Activated naive CD4-positive, alpha-beta T cell treated with anti-CD3 and anti-CD28 coated beads, Interleukin-2, amount 50 U/mL, for 72 hours (primary cell): ENCODE measurements around the gene DDI2. TPM values are rescaled to one million over a fixed set of nuclear protein-coding genes. Genes with fewer than 3 reads are reported as not detected.

Experiments used
- total RNA-seq, 2 donors: library from RNA; stranded (reverse); gene quantifications; one replicate each; pipeline ENCODE4 v1.2.3, GENCODE V29; 2022

DDI2 gene
- total RNA-seq, 2 donors from 2014 or later = 23.9 to 32.2 TPM

Other genes with a start within 250 kb of the DDI2 start
- 10 to 100 TPM; 18.8 to 55.8 TPM for gene EFHD2, start 207.6 kb upstream of the DDI2 start, total RNA-seq
- gene CTRC, start 179.0 kb upstream of the DDI2 start, total RNA-seq = not detected
- gene CELA2A, start 160.7 kb upstream of the DDI2 start, total RNA-seq = not detected
- not detected for gene CELA2B, start 141.4 kb upstream of the DDI2 start, total RNA-seq
- 10 to 100 TPM; 12.0 to 16.9 TPM for gene CASP9, start 93.2 kb upstream of the DDI2 start, total RNA-seq
- 10 to 100 TPM in 1 of 2 donors, 1 to 10 TPM in 1; 4.6 to 10.9 TPM for gene DNAJC16, start 90.6 kb upstream of the DDI2 start, total RNA-seq
- 10 to 100 TPM; 15.3 to 16.6 TPM for gene AGMAT, start 32.4 kb upstream of the DDI2 start, total RNA-seq
- gene PLEKHM2, start 66.9 kb downstream of the DDI2 start, total RNA-seq = 10 to 100 TPM; 46.5 to 48.0 TPM
- gene SLC25A34, start 118.8 kb downstream of the DDI2 start, total RNA-seq = 1 to 10 TPM in 1 of 2 donors, under 1 TPM in 1; 0.23 to 1.9 TPM
- not detected for gene TMEM82, start 125.0 kb downstream of the DDI2 start, total RNA-seq
- gene FBLIM1, start 141.3 kb downstream of the DDI2 start, total RNA-seq = under 1 TPM in 1 of 2 donors, not detected in 1; 0.21 TPM
- gene UQCRHL, start 190.2 kb downstream of the DDI2 start, total RNA-seq = 1 to 10 TPM; 2.2 to 2.5 TPM
- gene SPEN, start 230.2 kb downstream of the DDI2 start, total RNA-seq = 10 to 100 TPM; 52.1 to 63.4 TPM